Measurements from ENCODE around the gene QSER1.

Gene QSER1

DNA sequence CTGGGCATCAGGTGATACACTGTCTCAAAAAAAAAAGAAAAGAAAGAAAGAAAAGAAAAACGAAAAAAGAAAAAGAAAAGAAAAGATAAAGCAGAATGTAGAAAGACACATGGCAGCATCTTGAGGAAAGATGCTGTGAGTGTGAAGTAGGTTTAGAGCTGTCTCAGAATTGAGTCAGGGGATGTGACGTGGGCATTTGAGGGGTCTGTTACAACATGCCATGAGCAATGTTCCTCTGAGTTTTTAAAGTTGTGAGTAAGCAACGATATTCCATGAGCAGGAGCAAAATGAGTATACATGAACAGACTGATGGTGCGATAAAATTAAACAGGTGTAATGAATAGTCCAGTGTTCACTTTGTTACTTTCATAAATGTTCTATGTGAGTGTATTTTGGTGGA is 11.3 kb upstream of the QSER1 start:
- no peak for DNase-seq (ENCODE audit: extremely low spot score)
- POLR2A ChIA-PET, result no interaction called here
- CTCF ChIA-PET, result interaction anchor here (0.6 to 0.7 kb wide), 2 partner anchors 74 to 298 kb away, joined by 5 to 7 read pairs; no protein-coding TSS in a partner anchor
- TF ChIP-seq HDGF (IDR thresholded peaks at IDR 0.05; ENCODE audit: borderline replicate concordance) (no peak), SUZ12 (IDR thresholded peaks at IDR 0.05) (no peak), ZNF384 (IDR thresholded peaks at IDR 0.05) (no peak), BHLHE40 (IDR thresholded peaks at IDR 0.05; ENCODE audit: borderline replicate concordance) (no peak), FOXM1 (IDR thresholded peaks at IDR 0.05; ENCODE audit: borderline replicate concordance) (no peak), TARDBP (IDR thresholded peaks at IDR 0.05) (no peak), NFRKB (IDR thresholded peaks at IDR 0.05) (no peak), FOXK2 (IDR thresholded peaks at IDR 0.05) (no peak), L3MBTL2 (conservative IDR thresholded peaks at IDR 0.05) (no peak), CTBP1 (IDR thresholded peaks at IDR 0.05; ENCODE audit: borderline replicate concordance) (no peak), FOXA1 (IDR thresholded peaks at IDR 0.05) (no peak), SP1 (IDR thresholded peaks at IDR 0.05) (no peak), ELF4 (IDR thresholded peaks at IDR 0.05) (no peak), ARNT (IDR thresholded peaks at IDR 0.05) (no peak)
- TF ChIP-seq, protein P1, sequence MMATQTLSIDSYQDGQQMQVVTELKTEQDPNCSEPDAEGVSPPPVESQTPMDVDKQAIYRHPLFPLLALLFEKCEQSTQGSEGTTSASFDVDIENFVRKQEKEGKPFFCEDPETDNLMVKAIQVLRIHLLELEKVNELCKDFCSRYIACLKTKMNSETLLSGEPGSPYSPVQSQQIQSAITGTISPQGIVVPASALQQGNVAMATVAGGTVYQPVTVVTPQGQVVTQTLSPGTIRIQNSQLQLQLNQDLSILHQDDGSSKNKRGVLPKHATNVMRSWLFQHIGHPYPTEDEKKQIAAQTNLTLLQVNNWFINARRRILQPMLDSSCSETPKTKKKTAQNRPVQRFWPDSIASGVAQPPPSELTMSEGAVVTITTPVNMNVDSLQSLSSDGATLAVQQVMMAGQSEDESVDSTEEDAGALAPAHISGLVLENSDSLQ (IDR thresholded peaks at IDR 0.05), result no peak

DNA sequence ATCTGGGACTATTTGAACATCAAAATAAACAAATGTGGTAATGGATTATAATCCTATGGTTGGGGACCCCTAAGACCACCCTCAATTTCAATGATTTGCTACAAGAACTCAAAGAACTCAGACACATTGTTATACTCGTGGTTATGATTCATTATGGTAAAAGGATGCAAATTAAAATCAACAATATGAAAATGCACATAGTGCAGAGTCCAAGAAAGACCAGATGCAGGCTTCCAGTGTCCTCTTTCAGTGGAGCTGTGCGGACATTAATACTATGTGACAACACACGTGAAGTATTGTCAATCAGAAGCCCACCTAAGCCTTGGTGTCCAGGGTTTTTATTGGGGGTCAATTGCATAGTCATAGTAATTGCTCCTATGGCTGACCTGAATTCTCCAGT is 9.2 kb upstream of the QSER1 start:
- ChIA-PET POLR2A (interaction anchor here (0.7 kb wide), 1 partner anchor 53 kb away, joined by 3 read pairs; no protein-coding TSS in a partner anchor), CTCF (no interaction called here)
- no peak for DNase-seq (ENCODE audit: extremely low spot score)
- no peak for TF ChIP-seq LEF1 (IDR thresholded peaks at IDR 0.05; ENCODE audit: borderline replicate concordance)
- no peak for TF ChIP-seq ZNF384 (IDR thresholded peaks at IDR 0.05)
- no peak for TF ChIP-seq HDGF (IDR thresholded peaks at IDR 0.05; ENCODE audit: borderline replicate concordance)
- no peak for TF ChIP-seq TARDBP (IDR thresholded peaks at IDR 0.05)
- no peak for TF ChIP-seq NFRKB (IDR thresholded peaks at IDR 0.05)
- no peak for TF ChIP-seq BHLHE40 (IDR thresholded peaks at IDR 0.05; ENCODE audit: borderline replicate concordance)
- no peak for TF ChIP-seq SUZ12 (IDR thresholded peaks at IDR 0.05)
- TF ChIP-seq FOXK2 (IDR thresholded peaks at IDR 0.05), result no peak
- no peak for TF ChIP-seq CTBP1 (IDR thresholded peaks at IDR 0.05; ENCODE audit: borderline replicate concordance)
- TF ChIP-seq ELF4 (IDR thresholded peaks at IDR 0.05), result no peak
- TF ChIP-seq, protein P1 (IDR thresholded peaks at IDR 0.05), result no peak
- no peak for TF ChIP-seq SP1 (IDR thresholded peaks at IDR 0.05)
- no peak for TF ChIP-seq L3MBTL2 (conservative IDR thresholded peaks at IDR 0.05)
- no peak for TF ChIP-seq FOXA1 (IDR thresholded peaks at IDR 0.05)
- no peak for TF ChIP-seq FOXM1 (IDR thresholded peaks at IDR 0.05; ENCODE audit: borderline replicate concordance)
- TF ChIP-seq ARNT (IDR thresholded peaks at IDR 0.05), result no peak

DNA sequence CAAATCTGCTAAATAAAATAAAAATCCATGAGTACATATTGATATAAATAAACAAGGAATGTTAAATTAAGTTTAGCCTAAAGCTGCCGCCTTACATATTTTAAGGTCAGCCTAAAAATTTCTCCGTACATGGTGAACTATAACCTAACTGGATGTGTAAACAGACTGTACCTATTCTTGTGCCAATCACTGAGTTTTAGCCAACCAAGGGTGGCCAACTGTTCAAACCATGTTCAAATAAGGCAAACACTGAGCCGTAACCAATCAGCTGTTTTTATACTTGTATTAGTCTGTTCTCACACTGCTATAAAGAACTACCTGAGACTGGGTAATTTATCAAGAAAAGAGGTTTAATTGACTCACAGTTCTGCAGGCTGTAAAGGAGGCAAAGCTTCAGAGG is 8.6 kb upstream of the QSER1 start:
- DNase-seq (ENCODE audit: extremely low spot score), result no peak
- TF ChIP-seq TARDBP (IDR thresholded peaks at IDR 0.05), result no peak
- no peak for TF ChIP-seq LEF1 (IDR thresholded peaks at IDR 0.05; ENCODE audit: borderline replicate concordance)
- TF ChIP-seq ARNT (IDR thresholded peaks at IDR 0.05), result no peak
- TF ChIP-seq BHLHE40 (IDR thresholded peaks at IDR 0.05; ENCODE audit: borderline replicate concordance), result no peak
- no peak for TF ChIP-seq FOXK2 (IDR thresholded peaks at IDR 0.05)
- no peak for TF ChIP-seq FOXA1 (IDR thresholded peaks at IDR 0.05)
- no peak for TF ChIP-seq ZNF384 (IDR thresholded peaks at IDR 0.05)
- no peak for TF ChIP-seq CTBP1 (IDR thresholded peaks at IDR 0.05; ENCODE audit: borderline replicate concordance)
- no peak for TF ChIP-seq SP1 (IDR thresholded peaks at IDR 0.05)
- no peak for TF ChIP-seq SUZ12 (IDR thresholded peaks at IDR 0.05)
- TF ChIP-seq ELF4 (IDR thresholded peaks at IDR 0.05), result no peak
- no peak for TF ChIP-seq FOXM1 (IDR thresholded peaks at IDR 0.05; ENCODE audit: borderline replicate concordance)
- TF ChIP-seq NFRKB (IDR thresholded peaks at IDR 0.05), result no peak
- no peak for TF ChIP-seq HDGF (IDR thresholded peaks at IDR 0.05; ENCODE audit: borderline replicate concordance)
- TF ChIP-seq, protein P1 (IDR thresholded peaks at IDR 0.05), result no peak
- TF ChIP-seq L3MBTL2 (conservative IDR thresholded peaks at IDR 0.05), result no peak
- ChIA-PET CTCF (no interaction called here), POLR2A (interaction anchor here (0.7 kb wide), 1 partner anchor 53 kb away, joined by 3 read pairs; no protein-coding TSS in a partner anchor)

DNA sequence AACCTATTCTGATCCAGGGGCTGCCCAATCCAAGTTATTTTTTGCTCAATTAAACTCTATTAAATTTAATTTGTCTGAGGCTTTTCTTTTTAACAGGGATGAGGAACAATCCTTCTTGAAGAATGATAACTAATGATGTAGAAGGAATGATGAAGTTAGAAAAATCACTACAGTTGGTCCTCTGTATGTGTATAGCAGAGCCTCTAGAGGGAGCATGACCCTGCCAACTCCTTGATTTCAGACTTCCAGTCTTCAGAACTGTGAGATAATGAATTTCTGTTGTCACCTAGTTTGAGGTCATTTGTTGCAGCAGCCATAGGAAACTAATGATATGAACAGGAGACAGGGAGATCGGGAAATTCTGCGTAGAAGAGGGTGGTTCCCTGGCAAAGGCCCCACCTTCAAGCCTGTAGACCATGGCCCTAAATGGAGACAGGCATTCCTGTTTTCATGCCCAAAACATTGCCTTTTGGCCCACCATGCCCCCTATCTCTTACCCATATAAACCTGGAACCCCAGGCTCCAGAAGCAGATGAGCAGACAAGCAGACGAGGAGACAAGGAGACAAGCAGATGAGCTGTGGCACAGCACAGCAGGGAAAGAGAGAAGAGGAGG is 7.7 kb upstream of the QSER1 start:
- ChIA-PET CTCF (no interaction called here), POLR2A (no interaction called here)
- DNase-seq (ENCODE audit: extremely low spot score), result no peak
- TF ChIP-seq, protein P1 (IDR thresholded peaks at IDR 0.05), result no peak
- TF ChIP-seq LEF1 (IDR thresholded peaks at IDR 0.05; ENCODE audit: borderline replicate concordance), result no peak
- no peak for TF ChIP-seq NFRKB (IDR thresholded peaks at IDR 0.05)
- TF ChIP-seq HDGF (IDR thresholded peaks at IDR 0.05; ENCODE audit: borderline replicate concordance), result no peak
- TF ChIP-seq FOXM1 (IDR thresholded peaks at IDR 0.05; ENCODE audit: borderline replicate concordance), result no peak
- no peak for TF ChIP-seq CTBP1 (IDR thresholded peaks at IDR 0.05; ENCODE audit: borderline replicate concordance)
- no peak for TF ChIP-seq FOXK2 (IDR thresholded peaks at IDR 0.05)
- no peak for TF ChIP-seq ELF4 (IDR thresholded peaks at IDR 0.05)

DNA sequence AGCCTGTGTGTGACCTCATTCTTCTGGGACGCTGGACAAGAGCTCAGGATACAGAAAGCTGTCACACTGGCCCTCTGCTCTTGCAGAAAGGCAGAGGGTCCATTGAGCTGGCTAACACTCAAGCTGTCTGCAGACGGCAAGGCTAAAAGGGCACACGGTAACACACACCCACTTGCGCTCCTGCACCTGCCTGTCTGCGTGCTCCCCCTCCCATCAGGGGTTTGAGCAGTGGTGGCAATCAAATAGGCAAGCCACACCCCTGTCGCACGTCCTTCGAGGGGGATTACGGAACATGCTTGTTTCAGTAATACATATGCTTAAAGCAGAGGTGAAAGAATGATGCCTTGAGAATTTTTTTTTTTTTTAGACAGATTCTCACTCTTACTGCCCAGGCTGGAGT is 7.1 kb upstream of the QSER1 start:
- no peak for DNase-seq (ENCODE audit: extremely low spot score)
- POLR2A ChIA-PET, result no interaction called here
- CTCF ChIA-PET, result interaction anchor here (1.1 to 1.2 kb wide), 2 partner anchors 12 to 14 kb away, joined by 3 to 4 read pairs; no protein-coding TSS in a partner anchor
- TF ChIP-seq NFRKB (IDR thresholded peaks at IDR 0.05) (no peak), ELF4 (IDR thresholded peaks at IDR 0.05) (no peak), LEF1 (IDR thresholded peaks at IDR 0.05; ENCODE audit: borderline replicate concordance) (no peak), HDGF (IDR thresholded peaks at IDR 0.05; ENCODE audit: borderline replicate concordance) (no peak), TARDBP (IDR thresholded peaks at IDR 0.05) (no peak), BHLHE40 (IDR thresholded peaks at IDR 0.05; ENCODE audit: borderline replicate concordance) (no peak), ZNF384 (IDR thresholded peaks at IDR 0.05) (no peak), SUZ12 (IDR thresholded peaks at IDR 0.05) (no peak), FOXM1 (IDR thresholded peaks at IDR 0.05; ENCODE audit: borderline replicate concordance) (no peak), SP1 (IDR thresholded peaks at IDR 0.05) (no peak), FOXK2 (IDR thresholded peaks at IDR 0.05) (no peak), CTBP1 (IDR thresholded peaks at IDR 0.05; ENCODE audit: borderline replicate concordance) (no peak), L3MBTL2 (conservative IDR thresholded peaks at IDR 0.05) (no peak), FOXA1 (IDR thresholded peaks at IDR 0.05) (no peak)
- TF ChIP-seq, protein P1 (IDR thresholded peaks at IDR 0.05), result no peak

Measured in HEK293T (cell line).